Measurements from ENCODE around the gene ZNF599. TPM values are rescaled to one million over a fixed set of nuclear protein-coding genes. Genes with fewer than 3 reads are reported as not detected.

Gene ZNF599
- total and polyA plus RNA-seq, 12 donors = 3.3 to 14.3 (median 7.5) TPM

DNA sequence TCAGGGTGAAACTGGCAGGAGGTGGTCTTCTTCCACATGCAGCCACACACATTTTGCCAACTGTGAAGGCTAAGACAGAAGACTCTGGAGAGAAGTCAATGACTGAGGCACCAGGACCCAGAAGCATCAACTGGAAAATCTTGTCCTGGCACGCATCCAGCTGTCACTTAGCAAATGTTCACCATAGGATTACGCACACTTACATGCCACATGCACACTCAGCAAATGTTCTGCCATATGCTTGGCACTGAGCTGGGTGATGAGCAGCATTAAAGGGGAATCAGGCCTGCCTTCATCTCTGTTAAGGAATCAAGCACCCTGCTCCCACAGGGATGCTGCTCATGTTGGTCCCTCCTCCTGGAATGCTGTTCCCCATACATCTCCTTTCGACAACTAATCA is 5.1 kb downstream of the ZNF599 start:
- no peak for DNase-seq
- peaks cover 3 to 8% of the 10 kb centered on the region in 2 donors for H3K4me1 ChIP-seq (replicated peaks in 1 of 2)
- 78 to 98% (median 97%) methylated on average over 3 of the region's 3 CpGs for WGBS, 4 donors
- peaks cover 0 to 18% (median 2%) of the 10 kb centered on the region in 3 donors for H3K9me3 ChIP-seq (replicated peaks in 1 of 3)
- intact Hi-C loops (cut with DNase I) = no loop called here
- H3K27me3 ChIP-seq = no peaks in the 10 kb centered on the region
- no peak overlapping the region for H3K27ac ChIP-seq
- no peak overlapping the region for H3K4me3 ChIP-seq
- peaks cover 0 to 42% of the 10 kb centered on the region in 2 donors for H3K36me3 ChIP-seq (replicated peaks in 1 of 2)
- TF ChIP-seq, protein P1, sequence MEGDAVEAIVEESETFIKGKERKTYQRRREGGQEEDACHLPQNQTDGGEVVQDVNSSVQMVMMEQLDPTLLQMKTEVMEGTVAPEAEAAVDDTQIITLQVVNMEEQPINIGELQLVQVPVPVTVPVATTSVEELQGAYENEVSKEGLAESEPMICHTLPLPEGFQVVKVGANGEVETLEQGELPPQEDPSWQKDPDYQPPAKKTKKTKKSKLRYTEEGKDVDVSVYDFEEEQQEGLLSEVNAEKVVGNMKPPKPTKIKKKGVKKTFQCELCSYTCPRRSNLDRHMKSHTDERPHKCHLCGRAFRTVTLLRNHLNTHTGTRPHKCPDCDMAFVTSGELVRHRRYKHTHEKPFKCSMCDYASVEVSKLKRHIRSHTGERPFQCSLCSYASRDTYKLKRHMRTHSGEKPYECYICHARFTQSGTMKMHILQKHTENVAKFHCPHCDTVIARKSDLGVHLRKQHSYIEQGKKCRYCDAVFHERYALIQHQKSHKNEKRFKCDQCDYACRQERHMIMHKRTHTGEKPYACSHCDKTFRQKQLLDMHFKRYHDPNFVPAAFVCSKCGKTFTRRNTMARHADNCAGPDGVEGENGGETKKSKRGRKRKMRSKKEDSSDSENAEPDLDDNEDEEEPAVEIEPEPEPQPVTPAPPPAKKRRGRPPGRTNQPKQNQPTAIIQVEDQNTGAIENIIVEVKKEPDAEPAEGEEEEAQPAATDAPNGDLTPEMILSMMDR (IDR thresholded peaks at IDR 0.05) = no peak
- TF ChIP-seq POLR2A (IDR thresholded peaks at IDR 0.05) = no peak

DNA sequence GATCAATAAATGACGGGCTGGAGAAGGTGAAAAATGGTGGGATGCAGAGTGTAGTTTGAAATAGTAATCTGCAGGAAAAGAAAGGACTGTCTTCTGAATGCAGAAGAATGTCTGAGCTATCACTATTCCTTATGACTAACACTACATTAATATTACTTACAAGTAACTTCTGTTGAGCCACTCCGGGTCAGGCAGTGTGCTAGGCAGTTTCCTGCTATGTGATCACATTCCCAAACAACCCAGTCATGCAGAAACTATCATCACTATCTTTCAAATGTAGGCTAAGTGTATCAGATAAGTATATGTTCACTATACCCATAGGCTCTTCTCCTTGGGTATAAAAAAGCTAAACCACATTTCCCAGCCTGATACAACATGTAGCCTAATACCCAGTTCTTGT is 6.6 kb downstream of the ZNF599 start:
- WGBS, 4 donors = 92 to 99% (median 97%) methylated on average over 2 of the region's 2 CpGs
- Histone ChIP-seq H3K4me3 (no peak overlapping the region), H3K9me3 (replicated peaks in 1 of 3) (peaks cover 0 to 30% (median 10%) of the 10 kb centered on the region in 3 donors), H3K27me3 (no peaks in the 10 kb centered on the region), H3K36me3 (replicated peaks in 1 of 2) (peaks cover 0 to 42% of the 10 kb centered on the region in 2 donors), H3K4me1 (replicated peaks in 1 of 2) (no peaks in the 10 kb centered on the region), H3K27ac (no peak overlapping the region)
- intact Hi-C loops (cut with DNase I) = no loop called here
- TF ChIP-seq POLR2A (IDR thresholded peaks at IDR 0.05) = no peak
- TF ChIP-seq, protein P1 (IDR thresholded peaks at IDR 0.05) = no peak
- DNase-seq = no peak

DNA sequence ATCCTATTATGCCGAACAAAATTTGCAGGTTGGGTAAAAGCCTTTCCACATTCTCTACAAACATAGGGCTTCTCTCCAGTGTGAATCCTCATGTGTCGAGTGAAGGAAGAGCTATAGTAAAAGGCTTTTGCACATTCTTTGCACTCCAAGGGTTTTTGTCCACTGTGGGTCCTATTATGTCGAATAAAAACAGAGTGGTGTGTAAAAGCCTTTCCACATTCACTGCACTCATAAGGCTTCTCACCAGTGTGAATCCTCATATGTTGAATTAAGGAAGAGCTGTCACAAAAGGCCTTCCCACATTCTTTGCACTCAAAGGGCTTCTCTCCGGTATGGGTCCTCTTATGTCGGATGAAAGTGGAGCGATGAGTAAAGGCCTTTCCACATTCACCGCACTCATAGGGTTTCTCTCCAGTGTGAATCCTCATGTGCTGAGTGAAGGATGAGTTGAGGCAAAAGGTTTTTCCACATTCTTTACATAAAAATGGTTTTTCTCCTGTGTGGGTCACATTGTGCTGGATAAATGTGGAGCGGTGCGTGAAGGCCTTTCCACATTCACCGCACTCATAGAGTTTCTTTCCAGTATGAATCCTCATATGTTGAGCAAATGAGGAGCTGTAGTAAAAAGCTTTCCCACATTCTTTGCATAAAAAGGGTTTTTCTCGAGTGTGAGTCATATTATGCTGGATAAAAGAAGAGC is 13.6 kb downstream of the ZNF599 start:
- no peak overlapping the region for H3K4me3 ChIP-seq
- 94 to 98% (median 97%) methylated on average over 11 of the region's 11 CpGs for WGBS, 4 donors

DNA sequence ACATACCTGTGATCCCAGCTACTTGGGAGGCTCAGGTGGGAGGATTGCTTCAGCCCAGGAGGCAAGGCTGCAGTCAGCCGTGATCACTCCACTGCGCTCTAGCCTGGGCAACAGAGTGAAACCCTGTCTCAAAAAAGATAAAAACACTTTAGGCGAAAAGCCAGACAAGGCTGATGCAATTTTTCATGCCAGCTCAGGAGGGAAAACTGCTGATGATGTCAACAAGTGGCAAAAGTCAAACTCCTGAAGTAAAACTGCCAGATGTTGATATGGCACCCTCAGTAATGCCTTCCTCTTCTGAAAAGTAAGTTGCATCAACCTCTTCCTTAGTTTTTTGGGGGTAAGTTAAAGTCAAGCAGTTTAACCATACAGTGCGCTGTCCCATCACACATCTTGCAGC is 15.6 kb downstream of the ZNF599 start:
- peaks cover 6 to 86% (median 12%) of the 10 kb centered on the region in 3 donors for H3K9me3 ChIP-seq (replicated peaks in 1 of 3)

More for the DNA sequence above, 13.6 kb downstream of the ZNF599 start:
- Histone ChIP-seq H3K9me3 (replicated peaks in 1 of 3) (peaks cover 6 to 94% (median 19%) of the 10 kb centered on the region in 3 donors), H3K27me3 (no peaks in the 10 kb centered on the region), H3K36me3 (replicated peaks in 1 of 2) (no peaks in the 10 kb centered on the region), H3K4me1 (replicated peaks in 1 of 2) (no peaks in the 10 kb centered on the region), H3K27ac (no peak overlapping the region)
- intact Hi-C loops (cut with DNase I) = no loop called here
- no peak for DNase-seq
- no peak for TF ChIP-seq POLR2A (IDR thresholded peaks at IDR 0.05)

More for the DNA sequence above, 15.6 kb downstream of the ZNF599 start:
- no peak for DNase-seq
- H3K4me1 ChIP-seq (replicated peaks in 1 of 2) = no peaks in the 10 kb centered on the region
- H3K27ac ChIP-seq = no peak overlapping the region
- no peaks in the 10 kb centered on the region for H3K36me3 ChIP-seq (replicated peaks in 1 of 2)
- H3K27me3 ChIP-seq = no peaks in the 10 kb centered on the region
- intact Hi-C loops (cut with DNase I) = no loop called here
- TF ChIP-seq POLR2A (IDR thresholded peaks at IDR 0.05) = no peak
- TF ChIP-seq, protein P1 (IDR thresholded peaks at IDR 0.05) = no peak
- no peak overlapping the region for H3K4me3 ChIP-seq
- 92 to 96% (median 94%) methylated on average over 4 of the region's 4 CpGs for WGBS, 4 donors
